GM18526 (cell line): Measurements from ENCODE around the gene FAM184B.

Source experiments
- POLR2A ChIP-seq: IDR thresholded peaks from 3 replicates; pipeline ENCODE4 v1.6.1; 2011; ENCODE audit not compliant: insufficient read length; ENCODE audit errors: extremely low read depth

FAM184B gene

DNA sequence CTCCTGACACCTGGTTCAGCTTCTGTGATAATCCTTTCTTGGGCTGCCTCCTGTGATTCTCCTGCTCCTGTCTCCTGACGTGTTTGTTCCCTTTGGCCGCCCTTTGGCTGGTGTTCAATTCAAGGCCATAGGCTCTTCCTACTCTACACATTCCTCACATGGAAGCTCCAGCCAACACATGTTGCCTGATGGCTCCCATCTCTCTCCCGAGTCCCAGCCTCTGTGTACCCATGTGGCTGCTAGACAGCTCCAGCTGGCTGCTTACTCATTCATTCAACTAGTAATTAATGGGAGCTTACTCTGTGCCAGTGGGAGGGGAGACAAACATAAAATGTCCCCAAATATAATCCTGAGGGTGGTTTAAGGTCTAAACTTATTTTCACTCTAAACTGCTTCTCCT is 176.2 kb downstream of the FAM184B start:
- TF ChIP-seq POLR2A = no peak

DNA sequence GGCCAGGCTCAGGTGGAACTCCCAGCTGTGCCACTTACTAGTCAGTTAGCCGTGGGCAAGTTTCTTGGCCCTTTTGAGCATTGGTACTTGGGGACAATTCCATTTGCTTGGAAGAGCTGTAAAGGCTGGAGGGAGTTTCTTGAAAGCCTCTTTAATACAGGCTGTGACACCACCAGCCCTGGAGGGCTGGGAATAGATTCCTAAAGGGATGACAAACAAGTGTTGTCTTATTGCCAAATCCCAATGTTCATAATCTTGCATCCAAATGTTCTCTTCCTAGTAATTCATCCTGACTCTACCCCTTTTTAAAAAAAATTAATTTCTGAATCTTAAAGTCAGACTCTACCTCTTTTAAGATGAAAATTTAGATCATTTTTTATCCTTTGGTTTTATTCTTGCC is 181.6 kb downstream of the FAM184B start:
- no peak for TF ChIP-seq POLR2A

DNA sequence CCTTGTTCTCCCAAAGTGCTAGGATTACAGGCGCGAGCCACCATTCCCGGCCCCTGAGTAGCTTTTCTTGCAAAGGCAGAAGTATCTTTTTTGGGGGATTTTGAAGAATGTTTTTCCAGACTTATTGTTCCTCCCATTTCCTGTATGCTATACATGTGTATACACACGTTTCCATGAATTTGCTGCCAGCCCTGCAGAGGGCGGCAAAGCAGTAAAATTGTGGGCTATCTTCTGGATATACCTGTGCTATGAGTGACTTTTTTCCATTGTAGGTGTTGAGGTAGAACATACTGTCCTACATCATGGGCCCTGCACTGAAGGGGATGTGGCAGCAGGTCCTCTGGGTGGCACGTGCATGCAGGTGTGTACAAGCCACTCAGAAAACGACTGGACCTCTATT is 183.9 kb downstream of the FAM184B start:
- TF ChIP-seq POLR2A = no peak

DNA sequence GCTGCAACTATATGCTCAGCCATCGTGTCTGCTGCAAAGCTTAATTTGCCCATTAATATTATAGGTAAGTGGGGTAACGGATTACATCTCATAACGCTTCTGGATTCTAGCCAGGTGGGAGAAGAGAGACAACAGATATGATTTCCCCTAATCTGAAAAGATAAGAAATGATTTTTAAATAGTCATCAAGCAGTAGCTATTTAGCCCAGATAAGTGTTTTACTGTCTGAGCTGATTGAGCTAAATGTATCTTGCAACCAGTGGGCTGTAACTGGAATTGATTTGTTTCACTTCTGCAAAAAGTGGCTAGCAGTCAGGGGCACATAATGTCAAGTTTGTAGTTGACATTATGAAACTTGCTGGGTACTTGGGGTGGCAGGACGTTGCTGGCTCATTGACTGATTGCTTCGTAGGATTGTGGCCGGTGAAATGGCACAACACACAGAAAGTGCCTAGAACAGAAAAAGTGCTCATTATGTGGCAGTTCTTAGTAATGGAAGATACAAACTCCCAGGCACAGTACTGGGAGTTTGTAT is 185.9 kb downstream of the FAM184B start:
- no peak for TF ChIP-seq POLR2A

DNA sequence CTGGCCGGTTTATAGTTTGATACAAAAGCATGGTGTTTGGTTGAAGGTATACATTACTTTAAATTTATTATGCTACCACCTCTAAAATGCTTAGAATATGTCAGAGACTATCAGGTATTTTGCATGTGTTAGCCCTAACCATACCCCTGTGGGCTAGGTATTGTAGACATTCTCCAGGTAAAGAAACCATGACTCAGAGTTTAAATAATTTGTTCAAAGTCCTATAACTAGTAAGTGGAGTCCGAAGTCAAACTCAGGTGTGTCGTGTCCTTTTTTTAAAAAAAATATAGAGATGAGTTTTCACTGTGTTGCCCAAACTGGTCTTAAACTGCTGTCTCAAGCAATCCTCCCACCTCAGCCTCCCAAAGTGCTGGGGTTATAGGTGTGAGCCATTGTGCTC is 192.1 kb downstream of the FAM184B start:
- no peak for TF ChIP-seq POLR2A

DNA sequence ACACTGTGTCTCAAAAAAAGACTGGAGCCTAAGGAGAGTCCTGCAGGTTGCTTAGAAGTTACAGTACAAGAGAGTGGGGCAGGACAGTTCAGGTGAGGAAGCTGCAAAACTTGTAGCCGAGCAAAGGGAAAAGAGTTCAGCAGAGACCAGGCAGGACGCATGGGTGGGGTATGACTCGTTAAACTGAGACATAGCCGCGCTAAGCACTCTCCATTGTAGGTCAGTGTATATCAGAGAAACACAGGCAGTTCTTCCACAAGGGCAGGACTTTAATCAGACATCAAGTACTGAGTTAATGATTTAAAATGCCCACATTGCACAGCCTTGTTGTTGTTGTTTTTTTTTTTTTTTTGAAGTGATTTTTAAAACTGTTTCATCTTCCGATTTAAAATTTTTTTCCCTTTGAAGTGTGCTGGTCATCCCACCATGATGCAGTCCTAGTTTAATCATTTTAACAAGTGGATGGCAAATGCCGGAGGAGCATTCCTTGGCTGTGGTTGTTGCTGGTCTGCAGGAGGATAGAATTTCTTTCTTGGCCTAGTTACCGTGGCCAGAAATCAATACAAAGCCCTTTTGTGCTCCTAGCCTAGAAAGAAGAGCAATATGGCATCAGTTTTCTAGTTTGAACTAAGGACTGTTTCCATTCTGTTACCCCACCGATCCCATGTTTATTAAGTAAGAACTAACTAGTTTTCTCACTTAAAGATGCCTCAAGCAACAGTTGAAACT is 194.2 kb downstream of the FAM184B start:
- no peak for TF ChIP-seq POLR2A

DNA sequence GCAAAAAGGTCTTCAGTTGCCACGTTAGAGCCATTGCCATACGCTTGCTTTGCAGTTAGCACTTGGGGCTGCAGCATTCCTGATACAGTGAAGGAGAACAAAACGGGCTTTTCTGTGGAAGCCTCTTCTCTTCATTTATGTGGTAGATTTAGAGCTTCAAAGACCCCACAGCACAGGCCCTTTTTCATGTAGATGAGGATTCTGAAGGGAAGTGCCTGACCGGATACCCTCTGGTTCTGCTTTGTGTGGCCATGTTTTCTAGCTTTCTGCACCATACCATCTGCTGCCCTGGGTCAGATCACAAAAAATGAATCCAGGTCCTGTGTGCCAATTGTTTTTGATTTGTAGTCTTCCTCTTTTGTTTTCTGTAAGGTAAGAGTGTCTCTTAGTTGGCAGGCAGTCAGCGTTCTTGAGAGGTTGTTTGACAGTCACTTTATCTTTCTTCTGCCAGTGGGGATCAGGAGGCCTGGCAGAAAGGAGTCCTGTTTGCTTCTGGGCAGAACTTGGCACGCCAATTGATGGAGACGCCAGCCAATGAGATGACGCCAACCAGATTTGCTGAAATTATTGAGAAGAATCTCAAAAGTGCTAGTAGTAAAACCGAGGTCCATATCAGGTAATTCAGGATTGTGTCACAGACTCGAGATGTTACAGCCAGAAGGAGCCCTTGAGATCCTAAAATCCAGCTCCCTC is 196.8 kb downstream of the FAM184B start:
- TF ChIP-seq POLR2A = no peak

DNA sequence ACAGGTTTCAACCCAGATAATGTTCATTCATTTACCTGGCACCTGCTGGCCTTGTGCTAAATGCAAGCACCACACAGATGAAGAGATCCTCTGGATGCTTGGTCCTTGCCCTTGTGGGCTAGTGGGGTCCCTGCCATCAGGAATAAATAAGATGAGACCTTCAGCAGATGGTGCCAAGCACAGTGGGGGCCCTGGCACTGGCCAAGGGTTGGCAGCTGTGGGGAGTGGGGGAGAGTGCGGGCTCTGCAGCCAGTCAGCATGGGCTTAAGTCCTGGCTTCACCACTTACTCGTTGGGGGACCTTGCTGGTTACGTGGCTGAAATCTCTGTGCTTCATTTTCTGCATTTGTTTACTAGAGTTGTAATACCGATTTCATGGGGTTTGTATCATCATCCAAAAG is 197.5 kb downstream of the FAM184B start:
- no peak for TF ChIP-seq POLR2A

DNA sequence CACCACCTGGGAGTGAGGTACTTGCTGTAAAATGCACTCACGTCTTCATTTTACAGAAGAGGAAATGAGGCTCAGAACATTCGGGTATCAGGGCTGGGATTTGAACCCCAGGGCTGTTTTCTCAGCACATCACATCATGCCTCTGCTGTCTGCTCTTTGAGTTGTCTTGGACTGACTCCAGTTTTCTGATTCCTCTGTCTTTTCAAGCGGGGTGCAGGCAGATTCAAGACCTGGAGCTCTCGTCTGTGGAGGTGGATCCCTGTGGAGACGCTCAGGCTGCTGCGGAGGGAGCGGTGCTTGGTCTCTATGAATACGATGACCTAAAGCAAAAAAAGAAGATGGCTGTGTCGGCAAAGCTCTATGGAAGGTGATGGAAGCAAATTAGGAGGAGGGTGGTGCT is 198.1 kb downstream of the FAM184B start:
- TF ChIP-seq POLR2A = no peak

DNA sequence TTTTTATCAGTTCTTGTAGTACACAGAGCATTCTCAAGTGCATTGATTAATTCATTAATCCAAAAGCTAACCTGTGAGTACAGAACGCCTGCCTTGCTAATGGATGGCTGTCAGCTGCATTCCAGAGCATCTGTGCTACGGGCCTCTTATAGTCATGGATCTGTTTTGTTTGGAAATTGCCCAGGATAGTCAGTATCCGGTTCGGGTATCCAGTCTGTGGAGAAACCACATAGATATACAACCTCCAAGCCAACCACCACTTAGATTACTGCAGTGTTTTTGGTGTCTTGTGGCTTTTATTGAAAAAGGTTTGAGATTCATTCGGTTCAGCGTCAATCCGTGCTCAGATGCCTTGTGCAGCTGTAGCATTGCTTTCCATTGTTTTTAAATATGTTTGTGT is 200.5 kb downstream of the FAM184B start:
- no peak for TF ChIP-seq POLR2A
